A549 (cell line): ENCODE results near the gene TTC33. TPM values are rescaled to one million over a fixed set of nuclear protein-coding genes. Genes with fewer than 3 reads are reported as not detected.
"Not testable (repeated sequence)": the region's sequence is repeated elsewhere in the genome, so short reads cannot be mapped to it uniquely, and the experiment has no call there.

Source experiments
- ATAC-seq, 2 experiments: fragments of 200-7000 bp in 1 of 2; fragments of >200 bp in 1 of 2; cut with Nextera tagmentation in 1 of 2; cut with Tn5 transposase in 1 of 2; 3 replicates each; pipeline versions ENCODE4 v1.8.0 to v1.9.1; 2018 to 2020; ENCODE audit warnings: mild to moderate bottlenecking in 1 of 2, moderate library complexity in 1 of 2
- CTCF ChIA-PET: fragments of 300-600 bp; sonication (Branson Sonifier 250); formaldehyde crosslinking; extraction: SDS; loops from one replicate; lab custom pipeline; 2021; ENCODE audit warnings: antibody characterized with exemption, inconsistent platforms; lab: Yijun Ruan, JAX
- POLR2A ChIA-PET: fragments of 350-600 bp; formaldehyde crosslinking; extraction: SDS; loops from one replicate; lab custom pipeline; 2021; ENCODE audit warnings: antibody characterized with exemption, inconsistent platforms; lab: Yijun Ruan, JAX
- DNase-seq, 2 experiments: peaks; one replicate each; pipeline versions ENCODE4 v3.0.0 to v3.0.0-alpha.2; 2011 to 2016; ENCODE audit warnings: low read depth in 1 of 2, low spot score in 1 of 2
- FAIRE-seq: peaks from 2 replicates; lab custom pipeline; 2011; peaks lifted over from hg19 to GRCh38; lab: Jason Lieb, UNC
- H3K27ac ChIP-seq, 2 experiments: fragments of >200 bp; sonication (Bioruptor Twin); formaldehyde crosslinking; 3 replicates each; pipeline ENCODE4 v1.5.1; 2016 to 2017
- H3K4me1 ChIP-seq: fragments of >200 bp; sonication (Bioruptor Twin); formaldehyde crosslinking; 3 replicates; pipeline ENCODE4 v1.6.1; 2016
- H3K4me2 ChIP-seq: fragments of >200 bp; sonication (Bioruptor Twin); formaldehyde crosslinking; 3 replicates; pipeline ENCODE4 v1.6.1; 2016
- H3K4me3 ChIP-seq: fragments of >200 bp; sonication (Bioruptor Twin); formaldehyde crosslinking; 3 replicates; pipeline ENCODE4 v1.5.1; 2016
- H3K9me3 ChIP-seq: fragments of >200 bp; sonication (Bioruptor Twin); formaldehyde crosslinking; 3 replicates; pipeline ENCODE4 v1.6.1; 2016
- CEBPB ChIP-seq, 2 experiments: fragments of >200 bp in 1 of 2; sonication (Bioruptor Twin) in 1 of 2; formaldehyde crosslinking in 1 of 2; IDR thresholded peaks; 2 replicates each; pipeline ENCODE4 v1.6.1; 2012 to 2016
- EHF ChIP-seq: fragments of 250-450 bp; sonication (Bioruptor Pico); IDR thresholded peaks from 2 replicates; pipeline ENCODE4 v1.5.0; 2020; ENCODE audit warnings: mild to moderate bottlenecking
- EP300 ChIP-seq, 2 experiments: fragments of >200 bp; sonication (Bioruptor Twin); formaldehyde crosslinking; IDR thresholded peaks; 2 replicates in 1 of 2; 3 replicates in 1 of 2; pipeline ENCODE4 v1.6.1; 2016 to 2017
- ESRRA ChIP-seq: fragments of 150-350 bp; IDR thresholded peaks from 2 replicates; pipeline ENCODE4 v1.6.1; 2014; ENCODE audit warnings: mild to moderate bottlenecking, low read length, borderline replicate concordance
- HOXB13 ChIP-seq: fragments of 250-450 bp; sonication (Bioruptor Pico); IDR thresholded peaks from 2 replicates; pipeline ENCODE4 v1.5.0; 2020; ENCODE audit warnings: low read depth, mild to moderate bottlenecking, moderate library complexity
- HOXB5 ChIP-seq: fragments of 250-450 bp; sonication (Bioruptor Pico); IDR thresholded peaks from 2 replicates; pipeline ENCODE4 v1.5.0; 2020; ENCODE audit warnings: mild to moderate bottlenecking, moderate library complexity
- JUNB ChIP-seq: fragments of >200 bp; sonication (Bioruptor Twin); formaldehyde crosslinking; IDR thresholded peaks from 2 replicates; pipeline ENCODE4 v1.6.1; 2016
- MAFK ChIP-seq: fragments of 450-650 bp; IDR thresholded peaks from 2 replicates; pipeline ENCODE4 v1.6.1; 2014; ENCODE audit not compliant: partially characterized antibody
- POLR2AphosphoS2 ChIP-seq: conservative IDR thresholded peaks from 2 replicates; pipeline ENCODE4 v1.6.1; 2012; ENCODE audit warnings: low read length, improper control_type of control experiment, inconsistent platforms
- RAD21 ChIP-seq, 2 experiments: fragments of >200 bp in 1 of 2; sonication (Bioruptor Twin) in 1 of 2; formaldehyde crosslinking in 1 of 2; IDR thresholded peaks in 1 of 2; conservative IDR thresholded peaks in 1 of 2; 2 replicates in 1 of 2; 3 replicates in 1 of 2; pipeline ENCODE4 v1.6.1; 2012 to 2018; ENCODE audit warnings: inconsistent platforms in 1 of 2
- RARB ChIP-seq: fragments of 250-450 bp; sonication (Bioruptor Pico); IDR thresholded peaks from 2 replicates; pipeline ENCODE4 v1.8.0; 2021; ENCODE audit warnings: mild to moderate bottlenecking, moderate library complexity
- RFX5 ChIP-seq: fragments of 450-650 bp; IDR thresholded peaks from 2 replicates; pipeline ENCODE4 v1.7.1; 2014; ENCODE audit warnings: antibody characterized with exemption, mild to moderate bottlenecking, moderate library complexity
- RNF2 ChIP-seq: fragments of 200-600 bp; sonication (generic); IDR thresholded peaks from 2 replicates; pipeline ENCODE4 v1.6.1; 2016; ENCODE audit warnings: low read depth, mild to moderate bottlenecking, antibody characterized with exemption, moderate library complexity, borderline replicate concordance
- TFCP2L1 ChIP-seq: fragments of 250-450 bp; sonication (Bioruptor Pico); IDR thresholded peaks from 2 replicates; pipeline ENCODE4 v1.5.0; 2021; ENCODE audit warnings: mild to moderate bottlenecking
- WGBS: methylation state at CpG from one replicate; pipeline ENCODE4 v1.1.6; 2017; ENCODE audit errors: missing lambda C conversion rate; 5-methylcytosine and 5-hydroxymethylcytosine counted together
- polyA plus RNA-seq, 4 experiments: library from polyadenylated mRNA; depleted of rRNA in 3 of 4; stranded (reverse); fragments of >200 nt; fragmentation: RNase III in 1 of 4; extraction: RNeasy Plus Mini Kit Qiagen cat#74134 plus additional on column Dnase treatment in 1 of 4; gene quantifications; 2 replicates in 3 of 4; 3 replicates in 1 of 4; pipeline ENCODE4 v1.2.3, GENCODE V29; 2011 to 2017
- TF ChIP-seq, protein P1 (sequence below): fragments of 250-450 bp; sonication (Bioruptor Pico); IDR thresholded peaks from 2 replicates; pipeline ENCODE4 v1.5.0; 2020; ENCODE audit warnings: low read depth, mild to moderate bottlenecking, moderate library complexity
- TF ChIP-seq, protein P2 (sequence below): IDR thresholded peaks from 2 replicates; pipeline ENCODE4 v1.6.1; 2012; ENCODE audit warnings: low read depth, borderline replicate concordance
- TF ChIP-seq, protein P3 (sequence below): IDR thresholded peaks from 2 replicates; pipeline ENCODE4 v1.6.1; 2012
- TF ChIP-seq, protein P4 (sequence below): fragments of >200 bp; sonication (Bioruptor Twin); formaldehyde crosslinking; IDR thresholded peaks from 3 replicates; pipeline ENCODE4 v1.5.1; 2016

Gene TTC33
- polyA plus RNA-seq, 2 of the 4 experiments (the other 2 are of a cell fraction) = 17.1 to 19.8 TPM

DNA sequence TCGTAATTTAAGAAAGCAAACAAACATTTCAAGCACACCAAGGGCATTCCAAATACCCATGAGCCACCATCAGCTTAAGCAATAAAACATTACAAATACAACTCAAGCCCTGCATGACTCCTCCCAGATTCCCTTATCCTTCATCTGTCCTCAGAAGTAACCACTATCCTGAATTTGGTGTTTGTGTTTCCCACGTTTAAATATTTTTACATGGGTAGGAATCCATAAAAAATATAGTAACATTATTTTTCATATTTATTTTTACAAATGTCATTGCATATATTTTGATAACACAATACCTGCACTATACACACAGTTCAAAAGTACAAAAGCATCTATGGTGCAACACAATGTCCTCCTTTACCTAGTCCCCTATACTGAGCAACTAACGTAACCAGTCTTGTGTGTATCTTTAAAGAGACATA lies 36.0 kb upstream of the TTC33 start (continued):
- TF ChIP-seq ESRRA = no peak
- TF ChIP-seq EHF (CRISPR knock-in tag) = no peak
- no peak for TF ChIP-seq RNF2
- no peak for TF ChIP-seq HOXB13
- TF ChIP-seq, protein P1, sequence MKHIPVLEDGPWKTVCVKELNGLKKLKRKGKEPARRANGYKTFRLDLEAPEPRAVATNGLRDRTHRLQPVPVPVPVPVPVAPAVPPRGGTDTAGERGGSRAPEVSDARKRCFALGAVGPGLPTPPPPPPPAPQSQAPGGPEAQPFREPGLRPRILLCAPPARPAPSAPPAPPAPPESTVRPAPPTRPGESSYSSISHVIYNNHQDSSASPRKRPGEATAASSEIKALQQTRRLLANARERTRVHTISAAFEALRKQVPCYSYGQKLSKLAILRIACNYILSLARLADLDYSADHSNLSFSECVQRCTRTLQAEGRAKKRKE (CRISPR knock-in tag) = no peak
- no peak for TF ChIP-seq RARB (CRISPR knock-in tag)
- no peak for TF ChIP-seq JUNB
- TF ChIP-seq CEBPB (IDR thresholded peaks at IDR 0.05) = no peak
- TF ChIP-seq, protein P2, sequence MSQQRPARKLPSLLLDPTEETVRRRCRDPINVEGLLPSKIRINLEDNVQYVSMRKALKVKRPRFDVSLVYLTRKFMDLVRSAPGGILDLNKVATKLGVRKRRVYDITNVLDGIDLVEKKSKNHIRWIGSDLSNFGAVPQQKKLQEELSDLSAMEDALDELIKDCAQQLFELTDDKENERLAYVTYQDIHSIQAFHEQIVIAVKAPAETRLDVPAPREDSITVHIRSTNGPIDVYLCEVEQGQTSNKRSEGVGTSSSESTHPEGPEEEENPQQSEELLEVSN = no peak
- TF ChIP-seq, protein P3, sequence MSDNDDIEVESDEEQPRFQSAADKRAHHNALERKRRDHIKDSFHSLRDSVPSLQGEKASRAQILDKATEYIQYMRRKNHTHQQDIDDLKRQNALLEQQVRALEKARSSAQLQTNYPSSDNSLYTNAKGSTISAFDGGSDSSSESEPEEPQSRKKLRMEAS = no peak
- TF ChIP-seq, all 56 proteins: peak for 0

DNA sequence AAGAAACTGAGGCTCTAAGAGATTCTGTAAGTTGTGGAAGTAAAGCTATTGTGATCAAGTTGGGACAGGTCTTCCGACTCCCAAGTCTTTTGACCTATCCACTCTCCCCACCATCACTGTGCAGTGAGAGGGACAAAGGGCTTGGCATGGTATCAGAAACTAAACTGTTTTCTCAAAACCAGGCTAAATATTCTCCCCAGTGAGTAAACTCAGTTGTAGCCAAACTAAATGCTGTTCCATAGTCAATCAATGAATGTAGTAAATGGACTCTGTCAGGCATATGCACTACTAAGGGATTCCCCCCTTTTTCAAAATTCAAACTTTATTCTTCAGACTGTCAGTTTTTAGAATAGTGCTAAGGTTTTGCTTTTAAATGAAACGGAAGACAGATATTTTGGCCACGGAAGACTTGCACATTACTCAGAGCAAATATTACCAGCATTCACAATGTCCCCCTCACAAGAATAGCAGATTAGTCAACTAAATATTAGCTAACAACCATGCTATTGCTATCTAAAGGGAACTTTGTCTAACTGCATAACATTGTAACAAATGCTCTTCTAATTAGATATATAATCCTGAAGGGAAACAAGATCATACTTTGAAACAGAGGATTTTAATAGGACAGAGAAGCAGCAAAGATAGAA lies 35.3 kb upstream of the TTC33 start:
- TF ChIP-seq TFCP2L1 (CRISPR knock-in tag) = no peak
- TF ChIP-seq RAD21 (conservative IDR thresholded peaks at IDR 0.05 in 1 of 2, IDR thresholded peaks at IDR 0.05 in 1 of 2) = no peak
- TF ChIP-seq POLR2AphosphoS2 = no peak
- no peak for TF ChIP-seq RFX5
- TF ChIP-seq EP300 (IDR thresholded peaks at IDR 0.05) = no peak
- no peak for TF ChIP-seq HOXB5
- TF ChIP-seq, protein P4, sequence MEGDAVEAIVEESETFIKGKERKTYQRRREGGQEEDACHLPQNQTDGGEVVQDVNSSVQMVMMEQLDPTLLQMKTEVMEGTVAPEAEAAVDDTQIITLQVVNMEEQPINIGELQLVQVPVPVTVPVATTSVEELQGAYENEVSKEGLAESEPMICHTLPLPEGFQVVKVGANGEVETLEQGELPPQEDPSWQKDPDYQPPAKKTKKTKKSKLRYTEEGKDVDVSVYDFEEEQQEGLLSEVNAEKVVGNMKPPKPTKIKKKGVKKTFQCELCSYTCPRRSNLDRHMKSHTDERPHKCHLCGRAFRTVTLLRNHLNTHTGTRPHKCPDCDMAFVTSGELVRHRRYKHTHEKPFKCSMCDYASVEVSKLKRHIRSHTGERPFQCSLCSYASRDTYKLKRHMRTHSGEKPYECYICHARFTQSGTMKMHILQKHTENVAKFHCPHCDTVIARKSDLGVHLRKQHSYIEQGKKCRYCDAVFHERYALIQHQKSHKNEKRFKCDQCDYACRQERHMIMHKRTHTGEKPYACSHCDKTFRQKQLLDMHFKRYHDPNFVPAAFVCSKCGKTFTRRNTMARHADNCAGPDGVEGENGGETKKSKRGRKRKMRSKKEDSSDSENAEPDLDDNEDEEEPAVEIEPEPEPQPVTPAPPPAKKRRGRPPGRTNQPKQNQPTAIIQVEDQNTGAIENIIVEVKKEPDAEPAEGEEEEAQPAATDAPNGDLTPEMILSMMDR = no peak
- TF ChIP-seq MAFK = no peak
- Histone ChIP-seq H3K4me1 (peaks cover 42% of the 10 kb centered on the region), H3K9me3 (peaks cover 14% of the 10 kb centered on the region), H3K27ac (peak overlapping the region in 1 of 2 experiments; percentile 3; a peak in 2 of 6 replicates), H3K4me2 (peak overlapping the region; percentile 59), H3K4me3 (no peak overlapping the region)
- 30% methylated on average over 3 of the region's 3 CpGs for WGBS
- FAIRE-seq (peak; percentile 7), ATAC-seq (peak; percentile 63 to 64; a peak in 4 of 6 replicates), DNase-seq (no peak)
- ChIA-PET POLR2A (no interaction called here), CTCF (interaction anchor here (0.8 to 1.1 kb wide), 2 partner anchors 15 to 36 kb away, joined by 3 read pairs; no protein-coding TSS in a partner anchor)

DNA sequence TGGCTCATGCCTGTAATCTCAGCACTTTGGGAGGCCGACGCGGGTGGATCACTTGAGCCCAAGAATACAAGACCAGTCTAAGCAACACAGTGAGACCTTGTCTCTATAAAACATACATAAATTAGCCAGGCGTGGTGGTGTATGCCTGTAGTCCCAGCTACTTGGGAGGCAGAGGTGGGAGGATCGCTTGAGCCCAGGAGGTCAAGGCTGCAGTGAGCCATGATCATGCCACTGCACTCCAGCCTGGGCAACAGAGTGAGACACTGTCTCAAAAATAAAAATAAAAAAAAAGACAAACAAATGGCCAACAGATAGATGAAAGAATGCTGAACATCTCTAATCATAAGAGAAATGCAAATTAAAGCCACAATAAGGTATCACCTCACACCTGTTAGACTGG lies 33.2 kb upstream of the TTC33 start:
- POLR2A ChIA-PET, FAIRE-seq, DNase-seq, H3K27ac ChIP-seq, ATAC-seq, H3K4me2 ChIP-seq, H3K4me3 ChIP-seq: not testable (repeated sequence)
- H3K4me1 ChIP-seq = peaks cover 54% of the 10 kb centered on the region
- 93% methylated on average over 5 of the region's 5 CpGs for WGBS
- CTCF ChIA-PET = interaction anchor here (1.4 kb wide), 2 partner anchors 9 to 17 kb away, joined by 3 to 4 read pairs; no protein-coding TSS in a partner anchor
- peaks cover 14% of the 10 kb centered on the region for H3K9me3 ChIP-seq
